Esophagus muscularis mucosa (tissue), 4 donors: ENCODE measurements around the gene IFNLR1. TPM values are rescaled to one million over a fixed set of nuclear protein-coding genes. Genes with fewer than 3 reads are reported as not detected.

Experiments used
- DNase-seq: peaks from one replicate; pipeline ENCODE4 v3.0.0-alpha.2; 2017; ENCODE audit errors: extremely low spot score
- H3K27ac ChIP-seq, 4 donors: fragments of 200-600 bp; sonication (generic); replicated peaks in 1 of 4; 1 replicate in 3 of 4; 2 replicates in 1 of 4; pipeline ENCODE4 v1.5.1; 2016 to 2019; ENCODE audit warnings: mild to moderate bottlenecking in 1 of 4
- H3K27me3 ChIP-seq, 4 donors: fragments of 200-600 bp; sonication (generic); one replicate each; pipeline versions ENCODE4 v1.5.1 to v1.6.0; 2016 to 2019
- H3K36me3 ChIP-seq, 4 donors: fragments of 200-600 bp; sonication (generic); one replicate each; pipeline ENCODE4 v1.5.1; 2016 to 2019
- H3K4me1 ChIP-seq, 4 donors: fragments of 200-600 bp; sonication (generic); one replicate each; pipeline ENCODE4 v1.5.1; 2016 to 2019
- H3K4me3 ChIP-seq, 4 donors: fragments of 200-600 bp; sonication (generic); 1 replicate in 2 of 4; 2 replicates in 2 of 4; pipeline ENCODE4 v1.5.1; 2016 to 2019; ENCODE audit warnings: mild to moderate bottlenecking in 4 of 4, moderate library complexity in 1 of 4
- H3K9me3 ChIP-seq, 4 donors: fragments of 200-600 bp; sonication (generic); 1 replicate in 3 of 4; 2 replicates in 1 of 4; pipeline ENCODE4 v1.5.1; 2016 to 2019
- EP300 ChIP-seq: sonication (generic); formaldehyde crosslinking; IDR thresholded peaks from one replicate; pipeline ENCODE4 v1.6.1; 2017; ENCODE audit warnings: antibody characterized with exemption
- POLR2A ChIP-seq: fragments of 450-650 bp; IDR thresholded peaks from one replicate; pipeline ENCODE4 v1.6.1; 2017; ENCODE audit warnings: antibody characterized with exemption, moderate library complexity, mild to moderate bottlenecking, low read depth
- POLR2AphosphoS5 ChIP-seq, 2 donors: sonication (generic); formaldehyde crosslinking; IDR thresholded peaks; one replicate each; pipeline ENCODE4 v1.6.1; 2017; ENCODE audit warnings: antibody characterized with exemption in 2 of 2
- WGBS: methylation state at CpG from one replicate; pipeline ENCODE4 v1.1.5; 2018; 5-methylcytosine and 5-hydroxymethylcytosine counted together
- intact Hi-C: fragments of 100-400 bp; cut with DNase I; formaldehyde crosslinking; loops from one replicate; pipeline ENCODE4 v1.15.1; 2023
- total RNA-seq, 4 donors: library from RNA; depleted of rRNA; stranded (reverse); fragments of >200 nt; gene quantifications; one replicate each; pipeline versions ENCODE4 v1.1.0 to v1.2.1, GENCODE V29; 2016
- TF ChIP-seq, protein P1 (sequence below), 3 experiments: fragments of 200-600 bp in 2 of 3; fragments of 450-650 bp in 1 of 3; sonication (generic) in 2 of 3; IDR thresholded peaks; one replicate each; pipeline ENCODE4 v1.5.1; 2017 to 2019; ENCODE audit warnings: antibody characterized with exemption in 3 of 3, mild to moderate bottlenecking in 2 of 3, moderate library complexity in 1 of 3

Gene IFNLR1
- total RNA-seq, 4 donors from 2014 or later = 0.50 to 2.0 (median 1.2) TPM

DNA sequence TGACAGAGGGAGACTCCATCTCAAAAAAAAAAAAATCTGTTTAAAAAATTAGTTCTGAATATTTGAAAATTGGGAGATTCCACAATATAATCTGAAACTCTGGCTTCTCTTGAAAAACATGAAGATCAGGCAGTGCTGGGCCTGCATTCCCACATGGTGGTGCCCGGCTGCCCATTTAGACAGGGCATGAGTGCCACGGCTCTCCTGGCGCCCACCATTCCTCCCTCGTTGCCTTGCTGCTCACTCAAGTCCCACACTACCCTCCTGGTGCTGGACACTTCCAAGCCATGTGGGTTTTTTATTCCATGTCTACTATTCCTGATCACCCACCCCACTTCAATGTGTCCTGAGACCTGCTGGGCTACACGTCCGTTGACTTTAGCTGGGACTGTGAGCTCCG is 64.3 kb downstream of the IFNLR1 start:
- no peaks in the 10 kb centered on the region for H3K27me3 ChIP-seq
- peaks cover 13 to 24% (median 16%) of the 10 kb centered on the region in 4 donors for H3K4me1 ChIP-seq
- no peak overlapping the region for H3K27ac ChIP-seq
- no peak overlapping the region for H3K4me3 ChIP-seq
- DNase-seq = no peak
- WGBS = 93% methylated on average over 7 of the region's 7 CpGs
- intact Hi-C loops = no loop called here
- H3K36me3 ChIP-seq = no peaks in the 10 kb centered on the region
- no peaks in the 10 kb centered on the region for H3K9me3 ChIP-seq
- no peak for TF ChIP-seq POLR2A
- TF ChIP-seq POLR2AphosphoS5 (IDR thresholded peaks at IDR 0.05) = no peak
- TF ChIP-seq, protein P1, sequence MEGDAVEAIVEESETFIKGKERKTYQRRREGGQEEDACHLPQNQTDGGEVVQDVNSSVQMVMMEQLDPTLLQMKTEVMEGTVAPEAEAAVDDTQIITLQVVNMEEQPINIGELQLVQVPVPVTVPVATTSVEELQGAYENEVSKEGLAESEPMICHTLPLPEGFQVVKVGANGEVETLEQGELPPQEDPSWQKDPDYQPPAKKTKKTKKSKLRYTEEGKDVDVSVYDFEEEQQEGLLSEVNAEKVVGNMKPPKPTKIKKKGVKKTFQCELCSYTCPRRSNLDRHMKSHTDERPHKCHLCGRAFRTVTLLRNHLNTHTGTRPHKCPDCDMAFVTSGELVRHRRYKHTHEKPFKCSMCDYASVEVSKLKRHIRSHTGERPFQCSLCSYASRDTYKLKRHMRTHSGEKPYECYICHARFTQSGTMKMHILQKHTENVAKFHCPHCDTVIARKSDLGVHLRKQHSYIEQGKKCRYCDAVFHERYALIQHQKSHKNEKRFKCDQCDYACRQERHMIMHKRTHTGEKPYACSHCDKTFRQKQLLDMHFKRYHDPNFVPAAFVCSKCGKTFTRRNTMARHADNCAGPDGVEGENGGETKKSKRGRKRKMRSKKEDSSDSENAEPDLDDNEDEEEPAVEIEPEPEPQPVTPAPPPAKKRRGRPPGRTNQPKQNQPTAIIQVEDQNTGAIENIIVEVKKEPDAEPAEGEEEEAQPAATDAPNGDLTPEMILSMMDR (IDR thresholded peaks at IDR 0.05) = no peak
- TF ChIP-seq EP300 = no peak

DNA sequence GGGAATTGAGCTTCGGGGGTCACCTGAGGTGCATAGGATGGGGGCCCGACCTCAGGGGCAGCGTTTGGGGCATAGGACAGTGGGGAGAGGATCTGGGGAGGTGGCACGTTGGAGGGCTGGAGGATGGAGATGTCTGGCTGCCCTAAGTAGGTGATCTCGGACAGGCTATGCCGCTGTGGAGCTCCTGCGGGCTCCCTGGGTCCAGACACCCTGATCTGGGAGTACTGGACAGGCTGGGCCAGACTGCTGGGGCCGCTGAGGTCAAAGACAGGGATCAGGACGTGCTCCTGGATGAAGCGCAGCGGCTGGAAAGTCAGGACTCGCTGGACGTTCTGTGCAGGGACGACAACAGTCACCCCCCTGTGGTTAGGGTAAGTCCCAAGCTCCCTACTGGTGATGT is 65.7 kb downstream of the IFNLR1 start:
- WGBS = 92% methylated on average over 9 of the region's 14 CpGs
- no peak overlapping the region for H3K27ac ChIP-seq
- H3K36me3 ChIP-seq = no peaks in the 10 kb centered on the region
- DNase-seq = no peak
- H3K27me3 ChIP-seq = no peaks in the 10 kb centered on the region
- intact Hi-C loops = no loop called here
- peaks cover 13 to 24% (median 16%) of the 10 kb centered on the region in 4 donors for H3K4me1 ChIP-seq
- H3K9me3 ChIP-seq = no peaks in the 10 kb centered on the region
- no peak overlapping the region for H3K4me3 ChIP-seq
- TF ChIP-seq, protein P1 (IDR thresholded peaks at IDR 0.05) = no peak
- TF ChIP-seq POLR2AphosphoS5 (IDR thresholded peaks at IDR 0.05) (no peak), POLR2A (no peak), EP300 (no peak)

DNA sequence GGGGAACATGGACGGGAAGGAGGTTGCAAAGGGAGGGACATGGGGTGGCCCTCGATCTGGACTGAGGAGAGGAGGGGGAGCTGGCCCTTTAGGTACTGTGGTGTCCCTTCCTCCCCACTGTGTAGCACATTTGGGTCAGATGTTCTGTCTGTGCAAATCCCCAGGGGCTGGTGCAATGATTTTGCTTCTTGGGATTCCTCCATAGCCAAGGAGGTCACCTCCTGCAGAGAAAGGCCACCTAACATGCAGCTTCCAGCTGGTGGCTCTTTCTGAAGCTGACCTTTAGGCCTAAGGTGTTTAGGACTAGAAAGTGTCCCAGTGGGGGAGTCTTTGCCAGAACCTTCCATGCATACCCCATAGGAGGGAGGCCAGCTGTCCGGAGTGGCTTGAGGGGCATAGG is 66.1 kb downstream of the IFNLR1 start:
- Histone ChIP-seq H3K27ac (no peak overlapping the region), H3K27me3 (no peaks in the 10 kb centered on the region), H3K36me3 (no peaks in the 10 kb centered on the region), H3K4me1 (peaks cover 13 to 20% (median 16%) of the 10 kb centered on the region in 4 donors), H3K4me3 (no peak overlapping the region), H3K9me3 (no peaks in the 10 kb centered on the region)
- WGBS = 80% methylated on average over 2 of the region's 3 CpGs
- intact Hi-C loops = no loop called here
- TF ChIP-seq POLR2A (no peak), EP300 (no peak), POLR2AphosphoS5 (IDR thresholded peaks at IDR 0.05) (no peak)
- TF ChIP-seq, protein P1 (IDR thresholded peaks at IDR 0.05) = no peak
- no peak for DNase-seq

DNA sequence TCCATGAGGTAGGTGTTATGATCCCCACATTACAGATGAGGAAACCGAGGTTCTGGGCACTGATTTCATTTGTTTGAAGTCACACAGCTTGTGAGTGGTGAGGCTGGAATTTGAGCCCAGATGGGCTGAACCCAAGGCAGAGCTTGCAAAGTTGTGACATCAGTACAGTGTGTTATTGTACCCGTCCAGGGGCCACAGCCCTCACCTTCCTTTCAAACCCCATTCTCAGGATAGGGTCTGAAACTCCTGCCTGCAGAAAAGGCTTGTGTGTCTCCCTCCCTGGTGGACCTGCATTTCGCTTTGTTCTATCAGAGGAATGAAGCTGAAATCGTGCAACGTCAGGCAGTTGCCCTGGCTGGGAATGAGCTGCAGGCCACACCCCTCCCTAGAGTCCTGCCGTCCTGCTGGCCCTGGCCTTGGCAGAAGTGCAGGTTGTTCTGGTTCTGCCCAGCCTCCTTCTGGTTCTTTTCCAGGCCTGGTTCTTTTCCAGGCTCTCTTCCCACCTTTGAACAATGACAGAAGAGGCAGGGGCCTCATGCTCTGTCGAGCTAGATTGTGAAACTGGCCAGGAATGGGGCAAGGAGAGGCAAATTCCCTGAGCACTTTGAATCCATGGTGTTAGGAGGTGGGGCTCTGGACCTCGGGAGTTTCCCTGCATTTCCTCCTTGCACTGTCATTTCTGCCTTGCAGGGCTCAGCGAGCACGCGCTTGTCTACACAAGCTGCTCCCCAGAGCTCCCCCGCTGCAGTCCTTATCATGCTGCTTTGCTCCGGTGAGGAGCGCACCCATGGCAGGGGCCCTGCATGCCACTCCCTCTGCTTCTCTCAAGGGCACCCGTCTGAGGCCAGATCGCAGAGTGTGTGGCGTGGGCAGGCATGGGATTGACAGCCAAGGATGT is 67.0 kb downstream of the IFNLR1 start:
- DNase-seq = no peak
- H3K4me1 ChIP-seq = peaks cover 13 to 18% (median 16%) of the 10 kb centered on the region in 4 donors
- H3K36me3 ChIP-seq = no peaks in the 10 kb centered on the region
- no peak overlapping the region for H3K27ac ChIP-seq
- WGBS = 53% methylated on average over 15 of the region's 17 CpGs
- H3K27me3 ChIP-seq = no peaks in the 10 kb centered on the region
- H3K9me3 ChIP-seq = no peaks in the 10 kb centered on the region
- intact Hi-C loops = no loop called here
- no peak overlapping the region for H3K4me3 ChIP-seq
- TF ChIP-seq POLR2A (no peak), EP300 (no peak), POLR2AphosphoS5 (IDR thresholded peaks at IDR 0.05) (no peak)
- TF ChIP-seq, protein P1 (IDR thresholded peaks at IDR 0.05) = no peak
